HEK293 (cell line): Measurements from ENCODE around the gene LMTK3.

Experiments used
- CTCF ChIP-seq: fragments of 450-650 bp; formaldehyde crosslinking; IDR thresholded peaks from 2 replicates; pipeline ENCODE4 v1.5.1; 2016; ENCODE audit warnings: missing biosample characterization, missing genetic modification characterization
- EGR2 ChIP-seq: fragments of 450-650 bp; formaldehyde crosslinking; IDR thresholded peaks from 2 replicates; pipeline ENCODE4 v1.5.1; 2016; ENCODE audit warnings: low read depth, missing biosample characterization, missing genetic modification characterization
- MEIS1 ChIP-seq: sonication (generic); formaldehyde crosslinking; IDR thresholded peaks from 2 replicates; pipeline ENCODE4 v1.8.1; 2022; ENCODE audit warnings: missing genetic modification reagents, mild to moderate bottlenecking, borderline replicate concordance
- TSHZ1 ChIP-seq: fragments of 450-650 bp; formaldehyde crosslinking; IDR thresholded peaks from 2 replicates; pipeline ENCODE4 v1.5.1; 2016; ENCODE audit warnings: missing biosample characterization, missing genetic modification characterization, borderline replicate concordance
- YY1 ChIP-seq: fragments of 450-650 bp; formaldehyde crosslinking; IDR thresholded peaks from 2 replicates; pipeline ENCODE4 v1.5.1; 2018; ENCODE audit warnings: missing biosample characterization, missing genetic modification characterization
- ZBTB7A ChIP-seq: fragments of 450-650 bp; formaldehyde crosslinking; IDR thresholded peaks from 2 replicates; pipeline ENCODE4 v1.5.1; 2016; ENCODE audit warnings: low read depth, missing biosample characterization, missing genetic modification characterization
- ZNF18 ChIP-seq: fragments of 450-650 bp; formaldehyde crosslinking; IDR thresholded peaks from 2 replicates; pipeline ENCODE4 v1.5.1; 2016; ENCODE audit warnings: missing biosample characterization, missing genetic modification characterization
- ZNF223 ChIP-seq: fragments of 450-650 bp; formaldehyde crosslinking; IDR thresholded peaks from 2 replicates; pipeline ENCODE4 v1.5.1; 2016; ENCODE audit warnings: missing biosample characterization, missing genetic modification characterization
- ZNF510 ChIP-seq: fragments of 450-650 bp; formaldehyde crosslinking; IDR thresholded peaks from 2 replicates; pipeline ENCODE4 v1.5.1; 2018; ENCODE audit warnings: mild to moderate bottlenecking, missing genetic modification characterization, missing biosample characterization; ENCODE audit not compliant: insufficient replicate concordance

GRCh38 chr19:48558018-48558684, 46.5 kb upstream of the LMTK3 start:
- TF ChIP-seq ZNF510 (no peak), CTCF (tag by site-specific recombination) (no peak), ZBTB7A (no peak), TSHZ1 (tag by site-specific recombination) (no peak), MEIS1 (no peak), EGR2 (no peak), ZNF223 (tag by site-specific recombination) (no peak), YY1 (no peak), ZNF18 (tag by site-specific recombination) (no peak)
